HL-60/S4 treated with retinoic acid at 250 ng/mL for 4 days and 3 days (cell line): ENCODE measurements around the gene NFKBIE.

ENCODE experiments used
- in situ Hi-C: fragments of 300-500 bp; cut with MboI; formaldehyde crosslinking; loops from 2 replicates; pipeline ENCODE4 v1.7.0; 2022; ENCODE audit warnings: low sequenced_read_pairs

The NFKBIE gene

DNA sequence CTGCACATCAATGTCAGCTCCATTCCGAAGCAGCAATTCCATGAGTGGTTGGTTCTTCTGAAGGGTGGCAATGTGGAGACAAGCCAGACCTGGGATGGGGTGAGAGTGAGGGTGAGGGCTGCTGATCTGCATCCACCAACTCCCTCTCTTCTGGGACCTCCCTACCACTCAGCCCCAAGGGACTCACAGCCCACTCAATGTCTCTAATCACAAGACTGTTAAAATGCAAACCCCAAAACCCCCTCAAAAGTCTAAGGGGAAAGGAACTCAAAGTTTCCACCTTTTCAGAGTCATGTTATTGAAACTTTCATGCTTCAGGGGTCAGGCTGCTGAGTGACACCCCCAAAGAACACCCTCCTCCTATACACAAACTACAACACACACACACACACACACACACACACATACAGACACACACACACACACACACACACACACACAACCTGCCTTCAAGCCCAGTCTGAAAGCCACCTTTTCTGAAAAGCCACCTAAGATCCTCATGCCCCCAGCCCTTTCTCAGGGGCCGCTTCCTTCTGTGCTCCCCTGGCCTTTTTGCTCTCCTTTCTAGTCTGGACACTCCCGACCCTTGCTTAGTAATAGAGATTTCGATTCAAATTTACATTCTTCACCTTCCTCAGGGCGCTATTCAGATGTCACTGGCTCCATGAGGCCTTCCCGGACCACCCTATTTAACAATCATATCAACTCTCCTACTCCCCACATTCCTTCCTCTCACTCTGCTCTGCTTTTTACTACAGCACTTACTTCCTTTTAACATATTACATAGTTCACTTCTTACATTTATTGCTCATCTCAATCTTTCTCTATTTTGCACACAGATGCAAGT lies 4.7 kb downstream of the NFKBIE start:
- in situ Hi-C loops, result no loop called here

DNA sequence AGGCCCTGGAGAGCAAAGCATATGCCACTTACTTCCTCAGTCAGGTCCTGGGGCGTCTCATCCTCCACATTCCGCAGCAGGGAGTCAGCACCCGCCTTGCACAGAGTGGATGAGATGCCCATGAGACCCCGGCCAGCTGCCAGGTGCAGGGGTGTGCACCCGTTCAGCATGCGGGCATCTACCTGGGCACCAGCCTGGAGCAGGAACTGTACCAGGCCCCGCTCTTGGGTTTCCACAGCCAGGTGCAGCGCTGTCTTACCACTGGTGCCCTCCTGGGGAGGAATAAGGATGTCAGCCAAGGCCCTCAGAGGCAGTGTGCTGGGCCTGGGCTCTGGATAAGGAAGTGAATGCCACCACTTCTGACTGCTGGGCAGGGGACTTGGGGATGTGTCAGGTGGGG lies 5.3 kb downstream of the NFKBIE start:
- in situ Hi-C loops, result no loop called here

DNA sequence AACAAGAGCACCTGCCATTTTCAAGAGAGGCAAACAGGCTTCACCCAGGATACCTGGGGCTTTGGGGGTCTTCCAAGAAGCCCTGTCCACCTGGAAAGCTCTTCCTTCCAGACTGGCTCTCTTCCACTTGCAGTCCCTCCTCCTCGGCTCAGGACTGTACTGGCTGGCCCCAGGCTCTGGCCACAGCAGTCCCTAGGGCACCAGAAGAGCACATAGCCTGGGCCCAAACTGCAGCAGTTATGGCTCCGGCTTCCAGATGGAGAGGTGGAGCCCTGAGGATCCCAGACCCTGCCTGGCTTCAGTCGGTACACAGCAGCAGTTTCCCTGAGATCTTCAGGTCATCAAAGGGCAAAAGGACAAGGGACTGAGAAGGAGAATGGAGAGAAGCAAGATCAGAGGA lies 6.4 kb downstream of the NFKBIE start:
- in situ Hi-C loops, result no loop called here

DNA sequence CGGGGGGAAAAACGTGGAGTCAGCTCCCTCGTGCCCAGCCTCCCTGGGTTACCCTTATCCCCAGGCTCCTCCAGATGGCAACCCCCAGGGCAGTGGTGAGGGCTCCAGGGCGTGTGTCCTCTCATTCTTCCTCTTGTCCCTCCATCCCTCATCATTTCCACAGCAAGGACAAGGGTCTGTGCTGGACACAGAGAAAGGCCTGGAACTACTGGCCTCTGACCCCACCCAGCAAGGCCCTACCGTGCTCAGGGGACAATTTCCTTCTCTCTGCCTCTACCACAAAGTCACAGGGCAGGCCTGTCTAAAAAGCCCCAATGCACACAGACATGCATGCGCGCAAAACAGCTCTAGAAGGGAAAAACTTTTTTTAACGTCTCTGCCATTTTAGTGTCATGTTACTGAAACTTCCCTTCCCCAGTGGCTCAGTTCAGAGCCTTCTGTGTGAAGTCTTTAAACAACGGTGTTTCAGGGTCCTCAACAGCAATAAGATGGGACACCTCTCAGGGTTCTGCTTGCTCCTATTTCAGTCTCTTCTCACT lies 7.0 kb downstream of the NFKBIE start:
- in situ Hi-C loops, result no loop called here

DNA sequence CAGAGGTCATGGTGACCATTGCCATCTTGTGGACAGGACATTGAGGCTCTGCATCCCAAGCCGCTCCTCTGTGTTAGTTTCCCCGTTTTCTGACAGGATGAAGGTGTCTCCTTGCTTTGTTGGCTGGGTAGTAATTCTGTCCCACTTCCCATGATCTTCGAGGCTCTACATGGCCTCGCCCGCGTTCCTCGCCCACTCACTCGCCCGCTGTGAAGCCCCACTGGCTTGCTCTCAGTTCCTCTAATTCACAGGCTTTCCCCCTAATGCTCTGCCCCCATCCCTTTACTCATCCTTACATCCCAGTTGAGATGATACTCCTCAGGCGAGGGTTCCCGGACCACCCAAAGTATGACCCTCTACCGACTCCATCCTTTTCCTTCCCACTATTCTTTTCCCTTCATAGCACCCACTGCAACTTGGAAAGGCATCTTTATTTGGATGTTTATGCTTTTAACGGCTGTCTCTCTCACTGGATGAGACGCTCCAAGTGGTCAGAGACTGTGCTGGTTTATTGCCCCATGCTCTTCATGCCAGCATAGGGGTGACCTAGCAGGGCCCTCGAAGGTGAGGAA lies 7.5 kb downstream of the NFKBIE start:
- in situ Hi-C loops, result no loop called here

DNA sequence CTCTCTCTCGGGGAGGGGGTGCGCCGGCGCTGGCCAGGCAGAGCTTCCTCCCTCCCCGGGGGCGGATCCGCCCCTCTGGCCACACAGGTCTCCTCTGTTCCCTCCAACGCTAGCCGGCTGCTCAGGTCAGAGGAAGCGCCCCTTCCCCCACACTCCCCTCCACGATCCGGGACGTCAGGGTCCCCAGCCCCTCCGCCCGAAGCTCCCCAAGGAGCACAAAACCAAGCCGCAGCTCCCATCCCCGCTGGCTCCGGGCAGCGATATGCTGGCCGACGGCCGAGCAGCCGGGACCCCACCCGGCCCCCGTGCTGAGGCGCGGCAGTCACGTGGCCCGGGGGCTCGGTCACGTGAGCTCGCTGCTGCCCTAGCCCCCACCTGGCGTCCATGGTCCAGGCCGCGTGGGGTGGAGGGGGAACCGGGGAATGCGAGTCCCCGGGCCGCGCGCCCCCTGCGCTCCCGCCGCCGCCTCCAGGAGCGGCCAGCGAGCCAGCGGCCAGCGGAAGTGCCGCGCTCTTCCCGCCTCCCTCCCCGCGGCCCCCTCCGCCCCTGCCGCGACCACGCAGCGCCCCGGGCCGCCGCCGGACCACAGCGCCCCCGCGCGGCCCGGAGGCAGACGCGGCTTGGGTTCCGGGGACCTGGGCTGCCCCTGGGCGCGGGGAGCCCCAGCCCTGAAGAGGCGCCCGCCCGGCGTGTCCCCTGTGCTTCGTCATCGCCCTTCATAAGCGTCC lies 8.2 kb downstream of the NFKBIE start, which contains the start of gene SLC35B2:
Gene SLC35B2 (minus strand): TSS at position 504 of the 728 bp plus-strand sequence. CDS start 118 bp downstream, at position 386.
- in situ Hi-C loops, result no loop called here

DNA sequence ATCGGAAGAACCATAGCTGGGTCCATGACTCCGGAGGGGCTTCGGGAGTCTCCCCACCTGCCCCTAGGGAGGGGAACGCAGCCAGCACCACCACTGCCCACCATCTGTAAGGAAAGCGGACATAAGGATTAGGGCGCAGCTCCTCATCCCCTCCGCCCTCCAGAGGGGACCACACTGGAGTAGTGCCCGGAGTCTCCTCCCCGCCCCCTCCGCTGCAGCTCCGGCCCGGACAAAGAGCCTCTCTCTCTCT lies 8.7 kb downstream of the NFKBIE start:
- in situ Hi-C loops, result no loop called here

DNA sequence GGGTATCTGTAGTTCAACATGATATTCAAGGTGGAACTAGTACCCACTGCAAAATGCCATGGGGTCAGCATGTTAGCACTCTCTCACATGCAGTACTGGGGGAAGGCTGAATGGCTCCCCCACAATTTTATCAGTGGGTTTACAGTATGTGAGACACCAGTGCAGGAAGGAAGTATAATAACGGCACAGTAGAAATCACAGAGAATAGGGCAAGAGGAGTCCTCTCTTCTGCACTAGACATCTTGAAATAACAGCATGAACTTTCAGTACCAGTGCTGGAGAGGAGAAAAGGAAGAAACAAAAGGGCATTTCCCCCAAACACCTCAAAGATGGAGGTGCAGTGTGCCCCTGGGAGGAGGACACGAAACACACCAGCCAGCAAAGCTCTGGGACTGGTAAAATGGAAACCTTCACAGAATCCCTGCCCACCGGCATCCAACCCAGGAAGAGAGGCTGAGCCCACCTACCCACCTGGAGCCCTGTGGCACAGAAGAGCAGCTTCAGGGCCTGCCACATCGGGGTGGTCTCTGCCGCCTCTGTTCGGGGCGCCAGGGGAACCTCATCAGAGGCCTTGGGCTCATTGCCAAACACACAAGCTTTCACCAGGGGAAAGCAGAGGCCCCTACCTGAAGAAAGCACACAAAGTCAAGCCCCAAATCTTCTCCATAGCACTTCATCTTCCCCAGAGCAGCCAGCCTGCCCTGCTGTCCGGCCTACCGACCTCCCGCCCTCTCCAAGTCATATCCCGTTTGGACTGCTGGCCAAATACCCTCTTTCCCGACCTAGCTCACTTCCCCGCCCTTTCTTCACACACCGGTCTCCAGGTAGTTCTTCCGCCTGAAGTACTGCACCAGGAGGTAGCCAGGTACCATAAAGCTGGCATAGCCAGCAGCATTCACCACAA lies 9.2 kb downstream of the NFKBIE start:
- in situ Hi-C loops, result no loop called here

DNA sequence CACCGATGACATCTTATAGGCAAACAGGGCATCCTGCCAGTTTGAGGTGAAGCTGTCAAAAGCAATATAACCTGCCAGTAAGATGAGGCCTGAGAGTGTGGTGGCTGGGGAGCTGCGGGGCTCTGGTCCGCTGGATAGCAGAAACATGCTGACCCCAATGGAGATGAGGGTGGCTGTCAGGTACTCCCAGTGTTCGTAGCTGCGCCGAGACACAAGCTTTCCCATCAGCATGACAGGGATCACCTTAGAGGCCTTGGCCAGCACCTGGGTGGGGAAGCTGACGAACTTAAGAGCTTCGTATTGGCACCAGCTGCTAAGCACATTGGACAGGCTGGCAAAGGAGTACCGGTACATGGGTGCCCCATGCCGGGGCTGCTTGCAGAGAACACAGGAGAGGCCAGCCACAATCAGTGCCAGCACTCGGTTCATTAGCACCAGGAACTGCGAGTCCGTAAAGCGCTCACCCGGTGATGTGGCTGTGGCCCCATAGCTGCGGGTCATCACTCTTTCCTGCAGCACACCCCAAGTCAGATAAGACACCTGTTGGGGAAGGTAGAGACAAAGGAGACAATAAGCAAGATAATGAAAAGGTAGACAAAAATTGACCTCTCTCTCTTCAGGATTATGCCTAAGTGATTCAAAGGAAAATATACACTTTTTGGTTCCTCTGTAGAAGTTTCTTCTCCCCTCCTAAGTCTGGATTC lies 10.1 kb downstream of the NFKBIE start:
- in situ Hi-C loops, result no loop called here

DNA sequence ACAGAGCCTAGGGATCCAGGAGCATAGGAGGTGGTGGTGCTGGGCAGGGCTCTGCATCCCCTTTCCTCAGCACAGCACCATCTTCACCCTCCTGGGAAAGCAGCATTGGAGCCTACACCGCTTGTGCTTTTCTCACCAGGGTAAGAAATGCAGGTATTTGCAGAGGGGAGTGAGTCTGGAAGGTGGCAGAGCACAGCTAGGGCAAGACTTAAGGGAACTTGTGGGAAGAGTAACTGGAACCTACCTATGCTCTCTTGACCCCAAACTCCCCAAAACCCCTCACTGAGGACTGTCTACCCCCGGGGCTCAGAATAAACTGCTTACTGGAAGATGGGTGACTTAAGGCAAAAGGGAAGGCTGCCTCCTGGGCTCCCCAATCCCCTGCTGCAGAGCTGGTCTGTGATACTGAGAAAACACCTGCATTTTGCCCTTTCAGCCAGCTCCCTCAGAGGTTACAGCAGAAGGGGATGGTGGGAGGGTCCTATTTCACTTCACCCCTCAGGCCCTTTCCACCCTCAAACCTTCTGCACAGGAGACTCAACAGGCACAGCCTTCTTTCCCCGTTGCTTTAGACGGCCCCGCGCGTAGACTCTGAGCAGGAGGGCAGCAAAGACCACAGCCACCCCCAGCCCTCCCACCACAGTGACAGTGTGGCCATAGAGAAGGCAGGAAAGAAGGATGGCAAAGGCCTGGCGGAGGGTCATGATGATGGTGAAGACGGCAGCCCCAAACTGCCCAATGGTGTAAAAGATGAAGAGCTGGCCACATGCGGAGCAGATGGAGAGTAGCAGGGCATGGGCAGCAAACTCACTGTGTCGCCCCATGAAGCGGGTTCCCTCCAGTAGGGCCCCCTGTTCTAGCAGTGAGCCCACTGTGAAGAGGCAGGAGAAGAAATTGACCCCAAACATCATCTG lies 10.9 kb downstream of the NFKBIE start:
- in situ Hi-C loops, result no loop called here

DNA sequence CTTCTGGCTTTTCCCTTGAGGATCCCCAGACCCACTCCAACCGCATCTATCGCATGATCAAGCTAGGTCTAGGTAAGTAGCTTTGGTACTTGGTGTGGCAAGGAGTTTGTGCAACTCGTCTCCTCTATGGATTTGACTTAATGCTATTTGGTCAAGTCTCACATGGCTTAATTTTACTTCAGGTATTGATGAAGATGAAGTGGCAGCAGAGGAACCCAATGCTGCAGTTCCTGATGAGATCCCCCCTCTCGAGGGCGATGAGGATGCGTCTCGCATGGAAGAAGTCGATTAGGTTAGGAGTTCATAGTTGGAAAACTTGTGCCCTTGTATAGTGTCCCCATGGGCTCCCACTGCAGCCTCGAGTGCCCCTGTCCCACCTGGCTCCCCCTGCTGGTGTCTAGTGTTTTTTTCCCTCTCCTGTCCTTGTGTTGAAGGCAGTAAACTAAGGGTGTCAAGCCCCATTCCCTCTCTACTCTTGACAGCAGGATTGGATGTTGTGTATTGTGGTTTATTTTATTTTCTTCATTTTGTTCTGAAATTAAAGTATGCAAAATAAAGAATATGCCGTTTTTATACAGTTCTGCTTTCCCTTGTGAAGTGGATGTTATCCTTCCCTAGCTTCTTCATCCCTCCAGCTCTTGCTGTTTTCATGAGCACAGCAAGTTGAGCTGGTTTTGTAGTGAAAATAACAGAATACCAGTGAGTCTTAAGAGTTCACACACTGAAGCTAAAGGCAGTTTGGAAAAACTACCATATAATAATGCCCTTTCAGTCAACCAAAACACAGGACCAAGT lies 11.8 kb downstream of the NFKBIE start:
- in situ Hi-C loops, result no loop called here

DNA sequence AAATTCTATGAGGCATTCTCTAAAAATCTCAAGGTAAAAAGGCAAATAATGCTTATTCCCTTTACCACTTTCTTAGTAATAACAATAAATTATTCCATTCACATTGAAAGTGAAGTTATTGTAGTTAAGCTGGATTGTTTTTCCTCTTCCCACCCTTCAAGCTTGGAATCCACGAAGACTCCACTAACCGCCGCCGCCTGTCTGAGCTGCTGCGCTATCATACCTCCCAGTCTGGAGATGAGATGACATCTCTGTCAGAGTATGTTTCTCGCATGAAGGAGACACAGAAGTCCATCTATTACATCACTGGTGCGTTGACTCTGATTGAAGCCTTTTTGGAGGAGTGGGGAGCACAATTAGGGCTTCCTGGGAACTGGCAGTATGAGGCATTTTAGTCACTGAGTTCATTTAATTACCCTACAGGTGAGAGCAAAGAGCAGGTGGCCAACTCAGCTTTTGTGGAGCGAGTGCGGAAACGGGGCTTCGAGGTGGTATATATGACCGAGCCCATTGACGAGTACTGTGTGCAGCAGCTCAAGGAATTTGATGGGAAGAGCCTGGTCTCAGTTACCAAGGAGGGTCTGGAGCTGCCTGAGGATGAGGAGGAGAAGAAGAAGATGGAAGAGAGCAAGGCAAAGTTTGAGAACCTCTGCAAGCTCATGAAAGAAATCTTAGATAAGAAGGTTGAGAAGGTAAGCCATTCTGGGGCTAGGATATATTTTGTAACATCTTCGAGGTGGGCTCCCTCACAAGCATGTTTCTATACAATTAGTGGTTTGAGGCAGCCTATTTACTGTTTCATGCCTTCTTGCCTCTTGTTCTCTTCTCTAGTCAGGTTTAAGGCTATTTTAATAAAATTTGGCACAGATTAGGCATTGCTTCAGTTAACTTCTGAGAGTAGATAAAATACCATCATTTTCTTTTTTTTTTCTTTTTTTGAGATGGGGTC lies 13.5 kb downstream of the NFKBIE start:
- in situ Hi-C loops, result no loop called here

DNA sequence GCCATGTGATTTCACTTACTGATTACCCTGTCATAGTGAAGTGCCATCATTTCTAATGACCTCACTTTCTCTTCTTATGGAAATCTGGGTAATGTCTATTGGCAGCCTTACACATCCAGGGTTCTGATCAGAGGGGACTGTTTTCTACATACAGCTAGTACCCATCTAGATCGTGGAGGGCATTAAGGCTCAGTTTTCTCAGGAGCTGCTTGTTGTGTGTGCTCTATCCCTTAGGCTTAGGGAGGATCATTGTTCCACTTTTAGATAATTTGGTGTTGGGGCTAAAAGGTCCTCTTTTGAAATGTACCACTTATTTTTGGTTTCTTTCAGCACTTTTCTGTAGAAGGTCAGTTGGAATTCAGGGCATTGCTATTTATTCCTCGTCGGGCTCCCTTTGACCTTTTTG lies 14.6 kb downstream of the NFKBIE start:
- in situ Hi-C loops, result no loop called here

DNA sequence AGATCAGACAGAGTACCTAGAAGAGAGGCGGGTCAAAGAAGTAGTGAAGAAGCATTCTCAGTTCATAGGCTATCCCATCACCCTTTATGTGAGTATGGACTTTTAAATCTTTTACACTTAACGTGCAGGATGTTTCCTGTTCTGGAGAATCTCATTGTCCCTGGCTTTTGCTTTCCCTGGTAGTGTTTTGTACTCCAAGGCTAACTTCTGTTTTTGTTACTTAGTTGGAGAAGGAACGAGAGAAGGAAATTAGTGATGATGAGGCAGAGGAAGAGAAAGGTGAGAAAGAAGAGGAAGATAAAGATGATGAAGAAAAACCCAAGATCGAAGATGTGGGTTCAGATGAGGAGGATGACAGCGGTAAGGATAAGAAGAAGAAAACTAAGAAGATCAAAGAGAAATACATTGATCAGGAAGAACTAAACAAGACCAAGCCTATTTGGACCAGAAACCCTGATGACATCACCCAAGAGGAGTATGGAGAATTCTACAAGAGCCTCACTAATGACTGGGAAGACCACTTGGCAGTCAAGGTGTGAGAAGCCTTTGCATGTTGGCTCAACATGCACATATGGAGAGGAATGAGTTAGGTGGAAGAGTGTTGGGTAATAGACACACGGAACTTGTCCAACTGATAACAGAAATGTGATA lies 15.2 kb downstream of the NFKBIE start:
- in situ Hi-C loops, result no loop called here

DNA sequence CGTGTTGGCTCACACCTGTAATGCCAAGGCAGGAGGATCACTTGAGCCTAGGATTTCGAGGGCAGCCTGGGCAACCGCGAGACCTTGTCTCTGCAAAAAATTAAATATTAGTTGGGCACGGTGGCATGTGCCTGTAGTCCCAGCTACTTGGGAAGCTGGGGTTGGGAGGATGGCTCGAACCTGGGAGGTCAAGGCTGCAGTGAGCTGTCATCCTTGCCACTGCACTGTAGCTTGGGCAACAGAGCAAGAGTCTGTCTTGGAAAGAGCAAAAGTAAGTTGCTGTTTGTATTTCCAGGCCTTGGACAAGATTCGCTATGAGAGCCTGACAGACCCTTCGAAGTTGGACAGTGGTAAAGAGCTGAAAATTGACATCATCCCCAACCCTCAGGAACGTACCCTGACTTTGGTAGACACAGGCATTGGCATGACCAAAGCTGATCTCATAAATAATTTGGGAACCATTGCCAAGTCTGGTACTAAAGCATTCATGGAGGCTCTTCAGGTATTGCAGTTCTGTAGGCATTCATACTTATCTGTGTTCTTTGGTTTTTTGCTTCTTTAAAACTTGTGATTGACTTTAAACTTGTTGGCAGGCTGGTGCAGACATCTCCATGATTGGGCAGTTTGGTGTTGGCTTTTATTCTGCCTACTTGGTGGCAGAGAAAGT lies 16.1 kb downstream of the NFKBIE start:
- in situ Hi-C loops, result no loop called here

DNA sequence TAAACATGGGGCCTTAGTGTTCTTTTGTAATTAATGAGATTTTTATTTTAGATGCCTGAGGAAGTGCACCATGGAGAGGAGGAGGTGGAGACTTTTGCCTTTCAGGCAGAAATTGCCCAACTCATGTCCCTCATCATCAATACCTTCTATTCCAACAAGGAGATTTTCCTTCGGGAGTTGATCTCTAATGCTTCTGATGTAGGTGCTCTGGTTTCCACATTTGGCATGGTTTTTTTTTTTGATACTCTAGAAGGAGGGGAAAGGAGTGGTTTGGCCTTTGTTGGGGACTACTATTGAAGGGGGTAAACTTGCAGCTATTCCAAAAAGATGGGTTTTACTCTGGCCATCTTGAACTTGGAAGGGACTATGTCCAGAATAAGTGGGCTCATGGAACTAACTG lies 16.8 kb downstream of the NFKBIE start:
- in situ Hi-C loops, result no loop called here
